Thyroid gland (tissue), 4 donors: Measurements from ENCODE around the gene TRAPPC2. TPM values are rescaled to one million over a fixed set of nuclear protein-coding genes. Genes with fewer than 3 reads are reported as not detected.

ENCODE experiments used
- DNase-seq, 2 donors: peaks; one replicate each; pipeline ENCODE4 v3.0.0-alpha.2; 2019
- H3K27ac ChIP-seq, 3 donors: fragments of 200-600 bp; sonication (generic); 1 replicate in 2 of 3; 2 replicates in 1 of 3; pipeline ENCODE4 v1.5.1; 2016 to 2019; ENCODE audit warnings: mild to moderate bottlenecking in 1 of 3, moderate library complexity in 1 of 3
- H3K27me3 ChIP-seq: fragments of 200-600 bp; sonication (generic); one replicate; pipeline ENCODE4 v1.5.1; 2019
- H3K36me3 ChIP-seq, 2 donors: fragments of 200-600 bp; sonication (generic); one replicate each; pipeline ENCODE4 v1.5.1; 2016 to 2019
- H3K4me1 ChIP-seq, 2 donors: fragments of 200-600 bp; sonication (generic); one replicate each; pipeline ENCODE4 v1.5.1; 2017 to 2019
- H3K4me3 ChIP-seq, 3 donors: fragments of 200-600 bp; sonication (generic); replicated peaks in 1 of 3; 1 replicate in 2 of 3; 2 replicates in 1 of 3; pipeline ENCODE4 v1.5.1; 2016; ENCODE audit warnings: mild to moderate bottlenecking in 1 of 3
- H3K9me3 ChIP-seq: fragments of 200-600 bp; sonication (generic); one replicate; pipeline ENCODE4 v1.5.1; 2017
- POLR2A ChIP-seq, 2 donors: fragments of 450-650 bp; IDR thresholded peaks; one replicate each; pipeline ENCODE4 v1.6.1; 2017; ENCODE audit warnings: antibody characterized with exemption in 2 of 2, mild to moderate bottlenecking in 2 of 2, moderate library complexity in 1 of 2
- WGBS, 2 donors: methylation state at CpG; one replicate each; pipeline ENCODE4 v1.1.5; 2017; 5-methylcytosine and 5-hydroxymethylcytosine counted together
- intact Hi-C: fragments of 100-400 bp; cut with DNase I; formaldehyde crosslinking; loops from one replicate; pipeline ENCODE4 v1.15.1; 2023
- total RNA-seq, 4 donors: library from RNA; depleted of rRNA; stranded (reverse); fragments of >200 nt; gene quantifications; one replicate each; pipeline ENCODE4 v1.2.3, GENCODE V29; 2016
- TF ChIP-seq, protein P1 (sequence below), 6 experiments: fragments of 200-600 bp in 3 of 6; fragments of 450-650 bp in 3 of 6; sonication (generic) in 3 of 6; IDR thresholded peaks; one replicate each; pipeline ENCODE4 v1.5.1; 2016 to 2019; ENCODE audit warnings: antibody characterized with exemption in 6 of 6, mild to moderate bottlenecking in 2 of 6, inconsistent platforms in 1 of 6, moderate library complexity in 1 of 6

Gene TRAPPC2
- total RNA-seq, 4 donors from 2014 or later = 18.9 to 27.7 (median 22.1) TPM

DNA sequence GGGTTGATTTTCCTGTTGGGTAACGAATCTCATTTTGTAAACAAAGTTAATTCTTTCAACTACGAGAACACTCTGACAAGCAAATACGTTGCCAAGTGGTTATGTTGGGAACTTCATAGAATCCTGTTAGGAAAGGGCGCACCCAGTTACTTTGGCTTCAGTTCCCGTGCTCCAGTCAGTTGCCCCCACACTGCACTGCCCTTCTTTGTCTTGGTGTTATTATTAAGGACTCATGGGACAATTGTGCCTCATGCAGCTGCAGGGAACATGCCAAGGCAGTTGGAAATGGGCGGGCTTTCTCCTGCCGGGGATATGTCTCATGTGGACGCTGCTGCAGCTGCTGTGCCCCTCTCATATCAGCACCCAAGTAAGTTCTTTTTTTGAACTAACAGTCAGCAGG, 29.1 kb upstream of the TRAPPC2 start:
- no peak overlapping the region for H3K4me3 ChIP-seq
- H3K9me3 ChIP-seq = no peaks in the 10 kb centered on the region
- peaks cover 0 to 3% of the 10 kb centered on the region in 2 donors for H3K4me1 ChIP-seq
- H3K36me3 ChIP-seq = peaks cover 21 to 23% of the 10 kb centered on the region in 2 donors
- TF ChIP-seq POLR2A (IDR thresholded peaks at IDR 0.05) = no peak
- TF ChIP-seq, protein P1, sequence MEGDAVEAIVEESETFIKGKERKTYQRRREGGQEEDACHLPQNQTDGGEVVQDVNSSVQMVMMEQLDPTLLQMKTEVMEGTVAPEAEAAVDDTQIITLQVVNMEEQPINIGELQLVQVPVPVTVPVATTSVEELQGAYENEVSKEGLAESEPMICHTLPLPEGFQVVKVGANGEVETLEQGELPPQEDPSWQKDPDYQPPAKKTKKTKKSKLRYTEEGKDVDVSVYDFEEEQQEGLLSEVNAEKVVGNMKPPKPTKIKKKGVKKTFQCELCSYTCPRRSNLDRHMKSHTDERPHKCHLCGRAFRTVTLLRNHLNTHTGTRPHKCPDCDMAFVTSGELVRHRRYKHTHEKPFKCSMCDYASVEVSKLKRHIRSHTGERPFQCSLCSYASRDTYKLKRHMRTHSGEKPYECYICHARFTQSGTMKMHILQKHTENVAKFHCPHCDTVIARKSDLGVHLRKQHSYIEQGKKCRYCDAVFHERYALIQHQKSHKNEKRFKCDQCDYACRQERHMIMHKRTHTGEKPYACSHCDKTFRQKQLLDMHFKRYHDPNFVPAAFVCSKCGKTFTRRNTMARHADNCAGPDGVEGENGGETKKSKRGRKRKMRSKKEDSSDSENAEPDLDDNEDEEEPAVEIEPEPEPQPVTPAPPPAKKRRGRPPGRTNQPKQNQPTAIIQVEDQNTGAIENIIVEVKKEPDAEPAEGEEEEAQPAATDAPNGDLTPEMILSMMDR (IDR thresholded peaks at IDR 0.05) = no peak
- DNase-seq = no peak
- intact Hi-C loops = no loop called here
- peak overlapping the region in 1 of 3 donors; percentile 13 for H3K27ac ChIP-seq
- no peaks in the 10 kb centered on the region for H3K27me3 ChIP-seq
- 65 to 76% methylated on average over 5 to 7 of the region's 8 CpGs for WGBS, 2 donors

DNA sequence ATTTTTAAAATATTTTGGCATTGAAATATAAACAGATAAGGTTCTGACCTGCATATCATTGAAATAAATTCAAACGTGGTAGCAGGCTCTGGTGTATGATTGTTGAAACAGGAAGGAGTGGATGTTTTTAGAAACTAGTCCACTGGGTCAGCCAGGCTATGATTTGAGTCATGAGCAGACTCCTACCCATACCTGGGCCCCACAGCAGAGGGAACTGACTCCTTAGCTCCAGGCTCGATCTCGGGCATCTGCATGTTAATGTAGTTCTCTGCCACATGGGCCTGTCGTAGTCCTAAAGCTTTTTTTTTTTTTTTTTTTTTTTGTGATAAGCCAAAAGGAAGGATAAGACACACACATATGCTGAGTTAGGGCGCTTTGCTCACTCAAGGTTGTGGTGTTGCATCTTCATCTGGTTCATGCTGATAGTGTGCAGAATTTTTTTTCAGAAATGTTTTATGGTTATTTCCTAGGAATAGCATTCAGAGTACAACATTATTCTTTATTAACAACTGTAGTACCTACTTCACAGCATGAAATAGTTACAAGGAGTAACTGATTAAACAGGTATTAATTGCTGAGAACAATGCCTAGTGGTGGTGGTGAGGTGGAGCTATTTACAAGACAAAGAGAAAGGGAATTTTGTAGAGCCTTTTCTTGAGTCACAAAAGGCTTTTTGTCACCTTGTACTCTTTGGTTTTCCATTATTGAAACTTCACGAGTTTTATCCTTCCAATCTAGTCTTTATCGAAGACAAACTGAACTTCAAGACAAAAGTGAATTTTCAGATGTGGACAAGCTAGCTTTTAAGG, 27.4 kb upstream of the TRAPPC2 start:
- Histone ChIP-seq H3K27ac (no peak overlapping the region), H3K4me1 (peaks cover 0 to 3% of the 10 kb centered on the region in 2 donors), H3K4me3 (no peak overlapping the region), H3K36me3 (peaks cover 18 to 34% of the 10 kb centered on the region in 2 donors), H3K27me3 (no peaks in the 10 kb centered on the region), H3K9me3 (no peaks in the 10 kb centered on the region)
- DNase-seq = no peak
- 59 to 69% methylated on average over 7 of the region's 7 CpGs for WGBS, 2 donors
- intact Hi-C loops = no loop called here
- TF ChIP-seq, protein P1 (IDR thresholded peaks at IDR 0.05) = no peak
- TF ChIP-seq POLR2A (IDR thresholded peaks at IDR 0.05) = no peak

DNA sequence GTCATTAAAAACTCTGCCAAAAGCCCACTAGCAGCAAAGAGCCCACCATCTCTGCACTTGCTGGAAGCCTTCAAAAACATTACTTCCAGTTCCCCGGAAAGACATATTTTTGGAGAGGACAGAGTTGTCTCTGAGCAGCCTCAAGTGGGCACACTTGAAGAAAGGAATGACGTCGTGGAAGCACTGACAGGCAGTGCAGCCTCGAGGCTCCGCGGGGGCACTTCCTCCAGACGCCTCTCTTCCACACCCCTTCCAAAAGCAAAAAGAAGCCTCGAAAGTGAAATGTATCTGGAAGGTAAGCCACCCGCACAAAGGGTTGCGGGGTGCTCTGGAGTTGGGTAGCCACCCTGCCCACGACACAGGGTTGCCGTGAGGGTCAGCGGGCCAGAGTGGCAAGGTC, 26.0 kb upstream of the TRAPPC2 start:
- 57 to 83% methylated on average over 5 to 12 of the region's 13 CpGs for WGBS, 2 donors
- no peak overlapping the region for H3K4me3 ChIP-seq
- no peaks in the 10 kb centered on the region for H3K9me3 ChIP-seq
- intact Hi-C loops = no loop called here
- no peak for DNase-seq
- no peak for TF ChIP-seq POLR2A (IDR thresholded peaks at IDR 0.05)
- TF ChIP-seq, protein P1 (IDR thresholded peaks at IDR 0.05) = no peak
- no peaks in the 10 kb centered on the region for H3K27me3 ChIP-seq
- peaks cover 15 to 35% of the 10 kb centered on the region in 2 donors for H3K36me3 ChIP-seq
- H3K4me1 ChIP-seq = peaks cover 0 to 3% of the 10 kb centered on the region in 2 donors
- no peak overlapping the region for H3K27ac ChIP-seq

DNA sequence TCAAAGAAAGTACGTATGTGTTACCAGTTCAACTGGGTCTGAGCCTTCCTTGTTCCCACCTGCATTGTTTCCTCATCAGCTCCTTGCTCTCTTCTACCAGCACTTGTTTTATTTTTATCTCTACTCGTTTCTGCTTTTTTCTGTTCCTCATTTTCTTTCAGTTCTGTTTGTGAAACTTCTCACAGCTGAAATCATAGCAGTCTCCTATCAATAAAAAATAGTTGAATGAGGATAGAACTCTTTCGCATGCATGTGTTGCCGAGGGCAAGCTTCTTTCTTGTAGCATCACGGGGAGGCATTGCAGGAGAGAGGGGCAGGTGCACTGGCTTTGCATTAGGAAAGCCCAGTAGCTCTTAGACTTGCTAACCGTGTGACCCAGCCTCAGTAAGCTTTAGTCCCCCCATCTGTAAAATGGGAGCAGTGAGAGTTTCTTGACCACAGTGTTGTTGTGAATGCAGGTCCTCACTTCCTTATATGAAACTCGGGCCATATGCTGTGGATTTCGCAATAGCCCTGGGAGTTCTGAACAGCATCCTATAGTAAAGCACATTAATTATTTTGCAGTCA, 24.8 kb upstream of the TRAPPC2 start:
- Histone ChIP-seq H3K4me3 (no peak overlapping the region), H3K27me3 (no peaks in the 10 kb centered on the region), H3K9me3 (no peaks in the 10 kb centered on the region), H3K36me3 (peaks cover 15 to 35% of the 10 kb centered on the region in 2 donors), H3K4me1 (no peaks in the 10 kb centered on the region), H3K27ac (no peak overlapping the region)
- intact Hi-C loops = no loop called here
- WGBS, 2 donors = 84 to 90% methylated on average over 8 of the region's 8 CpGs
- no peak for TF ChIP-seq POLR2A (IDR thresholded peaks at IDR 0.05)
- TF ChIP-seq, protein P1 (IDR thresholded peaks at IDR 0.05) = no peak
- DNase-seq = no peak

DNA sequence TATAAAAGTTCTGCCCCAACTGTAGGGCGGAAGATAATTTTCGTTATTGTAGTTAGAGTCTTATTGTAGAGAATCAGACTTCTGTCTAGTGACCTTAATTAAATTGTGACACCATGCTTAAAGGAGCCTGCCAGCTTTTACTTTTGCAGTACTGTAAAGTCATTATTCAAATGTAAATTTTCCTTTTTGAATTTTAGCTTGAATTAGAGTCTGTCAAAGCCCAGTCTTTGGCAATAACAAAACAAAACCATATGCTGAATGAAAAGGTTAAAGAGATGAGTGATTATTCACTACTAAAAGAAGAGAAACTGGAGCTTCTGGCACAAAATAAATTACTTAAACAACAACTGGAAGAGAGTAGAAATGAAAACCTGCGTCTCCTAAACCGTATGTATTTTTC, 22.0 kb upstream of the TRAPPC2 start:
- Histone ChIP-seq H3K27me3 (no peaks in the 10 kb centered on the region), H3K27ac (no peak overlapping the region), H3K36me3 (peaks cover 8 to 28% of the 10 kb centered on the region in 2 donors), H3K9me3 (no peaks in the 10 kb centered on the region), H3K4me3 (no peak overlapping the region), H3K4me1 (no peaks in the 10 kb centered on the region)
- intact Hi-C loops = no loop called here
- WGBS, 2 donors = 95 to 98% methylated on average over 4 of the region's 4 CpGs
- TF ChIP-seq POLR2A (IDR thresholded peaks at IDR 0.05) = no peak
- TF ChIP-seq, protein P1 (IDR thresholded peaks at IDR 0.05) = no peak
- DNase-seq = no peak
